ENCODE data around the gene KRTAP20-1. TPM values are rescaled to one million over a fixed set of nuclear protein-coding genes. Genes with fewer than 3 reads are reported as not detected.

The KRTAP20-1 gene
- total RNA-seq = not detected in 2 replicates

GRCh38 chr21:30616125-30616524, at the start of gene KRTAP20-1:
Gene KRTAP20-1, plus strand, starts transcription at chr21:30616425. Its CDS starts 30 bp downstream, at chr21:30616455.

GRCh38 chr21:30590297-30590696, 25.9 kb upstream of the KRTAP20-1 start, which contains the start of gene KRTAP22-2:
Gene KRTAP22-2, minus strand, starts transcription at chr21:30590397.

GRCh38 chr21:30592140-30592539, 24.1 kb upstream of the KRTAP20-1 start, which contains the start of gene KRTAP6-3:
Gene KRTAP6-3, plus strand, starts transcription at chr21:30592440. Its CDS starts 6 bp downstream, at chr21:30592446.

GRCh38 chr21:30598802-30599201, 17.4 kb upstream of the KRTAP20-1 start, which contains the start of gene KRTAP6-2:
Gene KRTAP6-2, minus strand, starts transcription at chr21:30598902. Its CDS starts 28 bp downstream, at chr21:30598874.

GRCh38 chr21:30600787-30601186, 15.4 kb upstream of the KRTAP20-1 start, which contains the start of gene KRTAP22-1:
Gene KRTAP22-1, plus strand, starts transcription at chr21:30601087.

GRCh38 chr21:30613836-30614235, 2.4 kb upstream of the KRTAP20-1 start, which contains the start of gene KRTAP6-1:
Gene KRTAP6-1, minus strand, starts transcription at chr21:30613930. Its CDS starts 26 bp downstream, at chr21:30613904.

GRCh38 chr21:30620522-30620921, 4.3 kb downstream of the KRTAP20-1 start, which contains the start of gene KRTAP20-4:
Gene KRTAP20-4, plus strand, starts transcription at chr21:30620627.

GRCh38 chr21:30634906-30635305, 18.7 kb downstream of the KRTAP20-1 start, which contains the start of gene KRTAP20-2:
Gene KRTAP20-2, plus strand, starts transcription at chr21:30635206. Its CDS starts 58 bp downstream, at chr21:30635264.

GRCh38 chr21:30642564-30642963, 26.3 kb downstream of the KRTAP20-1 start, which contains the start of gene KRTAP20-3:
Gene KRTAP20-3, plus strand, starts transcription at chr21:30642864.

Small RNA genes lying within 50 kb of the gene (small RNA-seq; reads per million reads assigned to genes)
- gene KRTAP20-1 (not detected), gene KRTAP20-3 (not detected), gene KRTAP20-4 (not detected), gene KRTAP22-1 (not detected), gene KRTAP22-2 (not detected)

Other genes with a start within 250 kb of the KRTAP20-1 start
- gene KRTAP13-2, start 244.2 kb upstream of the KRTAP20-1 start, total RNA-seq = not detected in 2 replicates
- not detected in 2 replicates for gene KRTAP13-1, start 220.4 kb upstream of the KRTAP20-1 start, total RNA-seq
- not detected in 2 replicates for gene KRTAP13-3, start 190.5 kb upstream of the KRTAP20-1 start, total RNA-seq
- not detected in 2 replicates for gene KRTAP13-4, start 186.2 kb upstream of the KRTAP20-1 start, total RNA-seq
- not detected in 2 replicates for gene KRTAP15-1, start 176.2 kb upstream of the KRTAP20-1 start, total RNA-seq
- not detected in 2 replicates for gene KRTAP19-1, start 136.1 kb upstream of the KRTAP20-1 start, total RNA-seq
- gene KRTAP19-2, start 129.0 kb upstream of the KRTAP20-1 start, total RNA-seq = not detected in 2 replicates
- gene KRTAP19-3, start 124.4 kb upstream of the KRTAP20-1 start, total RNA-seq = not detected in 2 replicates
- gene KRTAP19-4, start 119.3 kb upstream of the KRTAP20-1 start, total RNA-seq = not detected in 2 replicates
- not detected in 2 replicates for gene KRTAP19-5, start 114.3 kb upstream of the KRTAP20-1 start, total RNA-seq
- gene KRTAP19-6, start 74.6 kb upstream of the KRTAP20-1 start, total RNA-seq = not detected in 2 replicates
- not detected in 2 replicates for gene KRTAP19-7, start 55.1 kb upstream of the KRTAP20-1 start, total RNA-seq
- gene KRTAP22-2, start 26.0 kb upstream of the KRTAP20-1 start, total RNA-seq = not detected in 2 replicates
- not detected in 2 replicates for gene KRTAP6-3, start 24.0 kb upstream of the KRTAP20-1 start, total RNA-seq
- gene KRTAP6-2, start 17.5 kb upstream of the KRTAP20-1 start, total RNA-seq = not detected in 2 replicates
- gene KRTAP22-1, start 15.3 kb upstream of the KRTAP20-1 start, total RNA-seq = not detected in 2 replicates
- not detected in 2 replicates for gene KRTAP6-1, start 2.5 kb upstream of the KRTAP20-1 start, total RNA-seq
- not detected in 2 replicates for gene KRTAP20-4, start 4.2 kb downstream of the KRTAP20-1 start, total RNA-seq
- gene KRTAP20-2, start 18.8 kb downstream of the KRTAP20-1 start, total RNA-seq = not detected in 2 replicates
- gene KRTAP20-3, start 26.4 kb downstream of the KRTAP20-1 start, total RNA-seq = not detected in 2 replicates
- not detected in 2 replicates for gene KRTAP21-3, start 102.4 kb downstream of the KRTAP20-1 start, total RNA-seq
- gene KRTAP21-2, start 130.8 kb downstream of the KRTAP20-1 start, total RNA-seq = not detected in 2 replicates
- gene KRTAP21-1, start 139.0 kb downstream of the KRTAP20-1 start, total RNA-seq = not detected in 2 replicates
- gene KRTAP8-1, start 196.8 kb downstream of the KRTAP20-1 start, total RNA-seq = not detected in 2 replicates
- gene KRTAP7-1, start 213.3 kb downstream of the KRTAP20-1 start, total RNA-seq = not detected in 2 replicates